ENCODE data around the gene ATRN.
"Not testable (repeated sequence)": the region's sequence is repeated elsewhere in the genome, so short reads cannot be mapped to it uniquely, and the experiment has no call there.

ATRN gene

DNA sequence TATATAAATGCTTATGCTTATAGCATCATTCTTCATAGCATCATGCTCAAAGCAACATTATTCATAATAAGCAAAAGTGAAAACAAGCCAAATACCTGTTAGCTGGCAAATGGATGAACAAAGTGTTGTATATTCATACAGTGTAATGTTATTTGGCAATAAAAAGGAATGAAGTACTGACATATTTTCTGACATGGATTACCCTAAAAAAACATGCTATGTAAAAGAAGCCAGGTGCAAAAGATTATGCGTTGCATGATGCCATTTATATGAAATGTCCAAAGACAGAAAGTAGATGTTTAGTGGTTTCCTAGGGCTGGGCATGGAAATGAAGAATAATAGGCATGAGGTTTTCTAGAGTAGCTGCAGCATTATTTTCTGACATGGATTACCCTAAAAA lies 115.3 kb downstream of the ATRN start:
- CTCF ChIA-PET = no interaction called here
- DNase-seq (ENCODE audit: extremely low spot score) = no peak
- POLR2A ChIA-PET = no interaction called here
- TF ChIP-seq, protein P1, sequence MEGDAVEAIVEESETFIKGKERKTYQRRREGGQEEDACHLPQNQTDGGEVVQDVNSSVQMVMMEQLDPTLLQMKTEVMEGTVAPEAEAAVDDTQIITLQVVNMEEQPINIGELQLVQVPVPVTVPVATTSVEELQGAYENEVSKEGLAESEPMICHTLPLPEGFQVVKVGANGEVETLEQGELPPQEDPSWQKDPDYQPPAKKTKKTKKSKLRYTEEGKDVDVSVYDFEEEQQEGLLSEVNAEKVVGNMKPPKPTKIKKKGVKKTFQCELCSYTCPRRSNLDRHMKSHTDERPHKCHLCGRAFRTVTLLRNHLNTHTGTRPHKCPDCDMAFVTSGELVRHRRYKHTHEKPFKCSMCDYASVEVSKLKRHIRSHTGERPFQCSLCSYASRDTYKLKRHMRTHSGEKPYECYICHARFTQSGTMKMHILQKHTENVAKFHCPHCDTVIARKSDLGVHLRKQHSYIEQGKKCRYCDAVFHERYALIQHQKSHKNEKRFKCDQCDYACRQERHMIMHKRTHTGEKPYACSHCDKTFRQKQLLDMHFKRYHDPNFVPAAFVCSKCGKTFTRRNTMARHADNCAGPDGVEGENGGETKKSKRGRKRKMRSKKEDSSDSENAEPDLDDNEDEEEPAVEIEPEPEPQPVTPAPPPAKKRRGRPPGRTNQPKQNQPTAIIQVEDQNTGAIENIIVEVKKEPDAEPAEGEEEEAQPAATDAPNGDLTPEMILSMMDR (IDR thresholded peaks at IDR 0.05; ENCODE audit: control extremely low read depth, extremely low read depth, low read depth, missing control alignments) = no peak

DNA sequence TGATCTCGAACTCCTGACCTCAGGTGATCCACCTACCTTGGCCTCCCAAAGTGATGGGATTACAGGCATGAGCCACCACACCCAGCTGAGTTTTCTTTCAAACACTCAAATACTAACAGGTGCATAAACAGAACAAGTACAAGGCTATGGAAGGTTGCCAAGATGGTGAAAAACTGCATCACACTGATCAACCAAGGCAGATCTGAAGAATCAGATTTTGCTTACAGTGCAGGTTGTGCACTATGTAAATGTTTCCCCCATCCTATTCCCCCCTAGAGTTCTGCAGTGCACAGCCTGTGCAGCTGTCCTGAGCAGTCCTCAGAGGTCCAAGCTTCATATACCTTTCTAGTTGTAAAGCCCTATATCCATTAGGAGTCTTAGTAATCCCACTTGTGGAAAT lies 119.3 kb downstream of the ATRN start:
- POLR2A ChIA-PET = no interaction called here

DNA sequence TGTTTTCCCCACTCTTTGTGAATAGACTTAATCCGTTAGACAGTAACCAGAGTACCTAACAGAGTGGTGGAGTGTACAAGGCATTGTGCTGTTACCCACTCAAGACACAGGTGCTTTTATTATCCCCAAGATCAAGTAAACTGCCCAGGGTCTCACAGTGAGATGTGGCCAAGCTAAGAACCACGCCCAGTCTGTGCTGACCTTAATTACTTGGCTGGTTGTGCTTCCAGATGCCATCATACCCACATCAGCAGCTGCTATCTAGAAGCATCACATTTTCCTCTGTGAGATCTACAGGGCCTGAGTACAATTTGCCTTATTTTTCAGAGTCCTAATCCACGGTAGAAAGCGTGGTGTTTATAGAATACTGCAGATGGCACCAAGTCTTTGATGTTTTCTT lies 122.1 kb downstream of the ATRN start:
- CTCF ChIA-PET = interaction anchor here (1.2 kb wide), 1 partner anchor 30 kb away, joined by 3 read pairs; no protein-coding TSS in a partner anchor
- no peak for DNase-seq (ENCODE audit: extremely low spot score)
- POLR2A ChIA-PET = no interaction called here
- TF ChIP-seq, protein P1 (IDR thresholded peaks at IDR 0.05; ENCODE audit: control extremely low read depth, extremely low read depth, low read depth, missing control alignments) = no peak

More for the DNA sequence above, 119.3 kb downstream of the ATRN start:
- no peak for DNase-seq (ENCODE audit: extremely low spot score)
- TF ChIP-seq, protein P1 (IDR thresholded peaks at IDR 0.05; ENCODE audit: control extremely low read depth, extremely low read depth, low read depth, missing control alignments) = no peak
- CTCF ChIA-PET = interaction anchor here (1.3 to 1.5 kb wide), 2 partner anchors 47 to 121 kb away, joined by 3 read pairs; no protein-coding TSS in a partner anchor

DNA sequence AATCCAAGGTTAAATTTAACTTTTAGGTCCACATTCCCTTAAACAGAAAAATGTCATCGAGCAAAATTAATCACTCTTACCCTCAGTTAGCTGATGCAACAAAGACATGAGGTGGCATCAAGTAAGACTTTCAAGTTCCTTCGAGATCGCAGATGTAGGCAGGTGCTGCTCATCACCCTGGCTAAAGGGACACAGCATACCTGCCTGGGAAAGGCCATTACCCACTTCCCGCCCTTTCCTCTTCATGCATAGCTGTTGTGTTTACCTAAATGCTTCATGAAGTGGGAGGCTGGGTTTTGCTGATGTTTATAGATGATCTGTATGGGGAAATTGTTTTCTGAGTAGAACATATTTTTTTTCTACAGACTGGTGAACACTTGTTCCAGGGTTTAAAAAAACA lies 124.7 kb downstream of the ATRN start:
- POLR2A ChIA-PET = no interaction called here

DNA sequence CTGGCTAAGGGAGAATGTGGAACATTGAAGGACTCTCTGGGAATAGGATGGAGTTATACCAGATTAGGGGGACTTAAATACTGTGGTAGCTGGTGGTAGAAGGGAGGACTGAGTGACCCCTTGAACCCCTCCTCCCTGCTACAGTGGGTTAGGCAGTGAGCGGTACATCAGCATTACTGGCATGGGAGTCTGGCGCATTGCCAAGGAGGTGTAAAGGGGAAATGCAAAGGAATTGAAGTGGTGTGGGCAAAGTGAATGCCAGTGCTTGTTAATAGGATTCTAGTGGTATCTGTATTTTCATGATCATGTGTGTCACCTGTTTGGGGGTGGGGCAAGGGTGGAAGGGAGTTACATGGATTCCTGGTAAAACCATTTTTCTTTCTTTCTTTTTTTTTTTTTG lies 132.3 kb downstream of the ATRN start:
- no peak for DNase-seq (ENCODE audit: extremely low spot score)
- CTCF ChIA-PET = no interaction called here

More for the DNA sequence above, 124.7 kb downstream of the ATRN start:
- no peak for DNase-seq (ENCODE audit: extremely low spot score)
- TF ChIP-seq, protein P1 (IDR thresholded peaks at IDR 0.05; ENCODE audit: control extremely low read depth, extremely low read depth, low read depth, missing control alignments) = no peak
- CTCF ChIA-PET = no interaction called here

DNA sequence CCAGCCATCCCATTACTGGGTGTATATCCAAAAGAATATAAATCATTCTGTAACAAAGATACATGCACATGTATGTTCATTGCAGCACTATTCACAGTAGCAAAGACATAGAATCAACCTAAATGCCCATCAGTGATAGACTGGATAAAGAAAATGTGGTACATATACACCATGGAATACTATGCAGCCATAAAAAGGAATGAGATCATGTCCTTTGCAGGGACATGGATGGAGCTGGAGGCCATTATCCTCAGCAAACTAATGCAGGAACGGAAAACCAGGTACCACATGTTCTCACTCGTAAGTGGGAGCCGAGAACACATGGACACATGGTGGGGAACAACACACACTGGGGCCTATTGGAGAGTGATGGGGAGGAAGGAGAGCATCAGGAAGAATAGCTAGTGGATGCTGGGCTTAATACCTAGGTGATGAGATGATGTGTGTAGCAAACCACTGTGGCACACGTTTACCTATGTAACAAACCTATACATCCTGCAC lies 134.6 kb downstream of the ATRN start:
- CTCF ChIA-PET; POLR2A ChIA-PET; DNase-seq (ENCODE audit: extremely low spot score): not testable (repeated sequence)

More for the DNA sequence above, 132.3 kb downstream of the ATRN start:
- TF ChIP-seq, protein P1 (IDR thresholded peaks at IDR 0.05; ENCODE audit: control extremely low read depth, extremely low read depth, low read depth, missing control alignments) = no peak
- POLR2A ChIA-PET = no interaction called here

DNA sequence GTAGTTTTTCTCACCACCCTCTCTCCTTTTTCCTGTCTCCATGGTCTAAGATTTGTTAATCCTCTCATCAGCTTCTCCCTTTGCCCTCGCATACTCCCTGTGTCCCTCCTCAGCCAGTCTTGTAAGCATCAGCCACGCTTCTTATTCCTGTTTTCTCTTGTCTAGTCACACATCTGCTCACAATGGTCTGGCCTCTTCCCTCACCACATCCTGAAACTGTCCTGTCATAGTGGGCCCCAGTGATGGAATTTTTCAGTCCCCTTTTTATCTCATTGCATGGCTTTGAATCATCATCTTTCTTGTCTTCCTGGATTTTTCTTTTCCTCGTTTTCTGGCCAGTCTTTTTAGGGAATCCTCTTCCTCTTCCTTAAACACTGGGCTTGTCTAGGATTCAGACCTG lies 135.2 kb downstream of the ATRN start:
- CTCF ChIA-PET = no interaction called here
- POLR2A ChIA-PET = no interaction called here
- TF ChIP-seq, protein P1 (IDR thresholded peaks at IDR 0.05; ENCODE audit: control extremely low read depth, extremely low read depth, low read depth, missing control alignments) = no peak
- DNase-seq (ENCODE audit: extremely low spot score) = no peak
